ENCODE measurements around the gene CCDC136. TPM values are rescaled to one million over a fixed set of nuclear protein-coding genes. Genes with fewer than 3 reads are reported as not detected.
A peak's percentile ranks its signal among the peaks of the same experiment; 100 is the strongest.

Gene CCDC136
- total RNA-seq, 1 experiment from 2014 or later: 31.1 TPM

GRCh38 chr7:128859232-128860157, 67.7 kb downstream of the CCDC136 start:
- H3K14ac ChIP-seq (ENCODE audit: insufficient read depth, low read length): no peak overlapping the region; the same call in 1 of the 2 replicates
- no peaks in the 10 kb centered on the region; the same call in 1 of the 2 replicates for H3K79me2 ChIP-seq (ENCODE audit: insufficient read depth, low read length)
- Mint-ChIP-seq H3K9me3 (no peaks in the 10 kb centered on the region), H3K4me1 (peaks cover 22 to 31% of the 10 kb centered on the region in 2 experiments), H3K27ac (peak overlapping the region in 1 of 3 experiments; percentile 89; a peak in 2 of 7 replicates), H3K4me3 (no peak overlapping the region), H3K27me3 (ENCODE audit: low read depth) (no peaks in the 10 kb centered on the region; the same call in 1 of the 2 replicates), H3K36me3 (ENCODE audit: insufficient read depth in 1 of 3, low read depth in 3 of 3) (peaks cover 0 to under 1% (median 0%) of the 10 kb centered on the region in 3 experiments; a peak in 2 of 7 replicates)
- no peaks in the 10 kb centered on the region for H3K27me3 ChIP-seq (ENCODE audit: insufficient read depth, low read length)
- H3K4ac ChIP-seq (ENCODE audit: low read depth, low read length): no peak overlapping the region
- H3K56ac ChIP-seq (ENCODE audit: insufficient read length, low read depth, low read length): no peak overlapping the region
- no peak overlapping the region for H3T11ph ChIP-seq (ENCODE audit: low read length)
- H4K5ac ChIP-seq (ENCODE audit: insufficient read length, low read depth, low read length): no peak overlapping the region
- H2AFZ ChIP-seq (ENCODE audit: low read length): no peak overlapping the region
- H3K27ac ChIP-seq (ENCODE audit: insufficient read length, low read depth, low read length): no peak overlapping the region
- no peak overlapping the region for H2AK5ac ChIP-seq (ENCODE audit: insufficient read length, low read length)
- H2BK120ac ChIP-seq (ENCODE audit: low read depth, low read length, poor library complexity, severe bottlenecking): no peak overlapping the region
- no peak overlapping the region for H2BK12ac ChIP-seq (ENCODE audit: insufficient read length, low read depth, low read length)
- TF ChIP-seq CTCF (conservative IDR thresholded peaks at IDR 0.05): no peak
- no peak overlapping the region for H4K8ac ChIP-seq (replicated peaks; ENCODE audit: insufficient read length, low read depth, low read length)
- no peak overlapping the region for H2BK15ac ChIP-seq (ENCODE audit: low read depth, low read length)
- H3K23me2 ChIP-seq (ENCODE audit: insufficient read length, low read depth, low read length, poor library complexity, severe bottlenecking): peaks cover 8% of the 10 kb centered on the region
- DNase-seq: no peak
- H3K4me1 ChIP-seq (ENCODE audit: insufficient read depth, low read length): 0 out of 2 replicates have a peak, but pooled peaks cover 3% of the 10 kb centered on the region
- H3K79me1 ChIP-seq (ENCODE audit: insufficient read depth, low read depth, low read length, poor library complexity, severe bottlenecking): no peaks in the 10 kb centered on the region
- no peak overlapping the region for H3K23ac ChIP-seq (ENCODE audit: insufficient read length, low read depth, low read length)
- no peak overlapping the region for H3K9ac ChIP-seq (ENCODE audit: extremely low read depth, insufficient read length, low read length)
- no peak overlapping the region for H3K18ac ChIP-seq (ENCODE audit: insufficient read length, low read depth, low read length)
- H2BK20ac ChIP-seq (ENCODE audit: low read depth, low read length, poor library complexity, severe bottlenecking): no peak overlapping the region
- no peak overlapping the region for H2BK5ac ChIP-seq (ENCODE audit: insufficient read length, low read length)
- no peaks in the 10 kb centered on the region for H3K9me3 ChIP-seq (ENCODE audit: control insufficient read depth, low read depth, low read length)
- no peak overlapping the region for H4K91ac ChIP-seq (ENCODE audit: insufficient read length, low read depth, low read length)
- no peaks in the 10 kb centered on the region for H4K20me1 ChIP-seq (ENCODE audit: control insufficient read depth, insufficient read depth, insufficient read length)
- WGBS (ENCODE audit: extremely low coverage, insufficient read length, low lambda C conversion rate): no CpG with 5 or more reads among the region's 12 CpGs
- no peak overlapping the region for H3K4me2 ChIP-seq (ENCODE audit: insufficient read depth, insufficient read length, low read length)
